GM12878 (cell line): Measurements from ENCODE around the gene NES.
A peak's percentile ranks its signal among the peaks of the same experiment; 100 is the strongest.

Source experiments
- BCL11A ChIP-seq: IDR thresholded peaks from 2 replicates; pipeline ENCODE4 v1.6.1; 2011; ENCODE audit warnings: low read depth, low read length
- SPI1 ChIP-seq: IDR thresholded peaks from 2 replicates; pipeline ENCODE4 v1.6.1; 2011; ENCODE audit warnings: low read depth, mild to moderate bottlenecking, low read length, moderate library complexity, borderline replicate concordance; ENCODE audit not compliant: insufficient read depth
- TBL1XR1 ChIP-seq: IDR thresholded peaks from 2 replicates; pipeline ENCODE4 v1.6.1; 2012; ENCODE audit warnings: low read depth, low read length, improper control_type of control experiment

DNA sequence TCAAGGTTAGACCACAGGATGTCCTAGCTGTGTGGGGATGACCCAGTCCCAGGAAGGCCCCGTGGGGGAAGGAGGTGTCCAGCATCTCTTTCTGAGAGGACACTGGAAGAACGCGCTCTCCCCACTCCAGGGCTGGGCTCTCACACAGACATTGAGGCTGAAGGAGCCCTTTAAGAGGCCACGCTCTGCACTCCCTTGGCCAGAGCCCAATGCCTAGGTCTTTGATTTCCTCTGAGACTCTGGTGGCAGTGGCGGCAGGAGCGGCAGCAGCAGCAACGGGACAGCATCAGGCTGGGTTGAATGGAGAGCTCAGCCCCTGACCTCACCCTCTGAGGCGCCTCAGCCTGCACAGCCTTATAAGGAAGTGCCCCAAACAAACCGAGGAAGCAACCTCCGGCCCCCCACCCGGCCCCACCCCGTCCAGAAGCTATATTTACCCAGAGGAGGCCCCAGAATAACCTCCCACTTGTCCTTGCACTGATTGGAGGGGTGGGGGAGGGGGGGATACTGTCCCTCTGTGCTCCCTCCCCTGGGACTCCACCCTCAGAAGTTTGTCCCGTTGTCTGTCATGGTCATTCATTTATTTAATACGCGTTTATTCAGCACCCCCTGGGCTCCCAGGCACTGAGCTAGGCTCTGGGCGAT is 12.3 kb downstream of the NES start:
- TF ChIP-seq SPI1 = 0 out of 2 replicates have a peak, but pooled peaks have one; percentile 6
- TF ChIP-seq BCL11A = no peak
- TF ChIP-seq TBL1XR1 = no peak
